Heart left ventricle (tissue), 16 donors: ENCODE measurements around the gene IFI16. TPM values are rescaled to one million over a fixed set of nuclear protein-coding genes. Genes with fewer than 3 reads are reported as not detected.

Experiments
- ATAC-seq, 4 donors: fragments of 200-7000 bp; cut with Tn5 transposase; one replicate each; pipeline ENCODE4 v1.9.1; 2020 to 2022; ENCODE audit warnings: moderate library complexity in 4 of 4, mild to moderate bottlenecking in 3 of 4, moderate number of reproducible peaks in 1 of 4
- DNase-seq, 5 donors: peaks; one replicate each; pipeline ENCODE4 v3.0.0-alpha.2; 2020
- H3K27ac ChIP-seq, 12 donors: fragments of 200-600 bp; sonication (generic) in 4 of 12; one replicate each; pipeline versions ENCODE4 v1.5.0 to v1.8.0; 2016 to 2022; ENCODE audit warnings: mild to moderate bottlenecking in 2 of 12
- H3K27me3 ChIP-seq, 9 donors: fragments of 200-600 bp; sonication (generic) in 2 of 9; one replicate each; pipeline versions ENCODE4 v1.5.1 to v1.8.0; 2016 to 2022; ENCODE audit warnings: mild to moderate bottlenecking in 3 of 9
- H3K36me3 ChIP-seq, 9 donors: fragments of 200-600 bp; sonication (generic) in 2 of 9; one replicate each; pipeline versions ENCODE4 v1.5.0 to v1.8.0; 2018 to 2022; ENCODE audit warnings: mild to moderate bottlenecking in 2 of 9
- H3K4me1 ChIP-seq, 12 donors: fragments of 200-600 bp; sonication (generic) in 4 of 12; one replicate each; pipeline versions ENCODE4 v1.5.0 to v1.8.0; 2016 to 2022; ENCODE audit warnings: mild to moderate bottlenecking in 3 of 12
- H3K4me3 ChIP-seq, 12 donors: fragments of 200-600 bp; sonication (generic) in 4 of 12; one replicate each; pipeline versions ENCODE4 v1.5.0 to v1.8.0; 2017 to 2022; ENCODE audit warnings: mild to moderate bottlenecking in 9 of 12, moderate library complexity in 4 of 12
- H3K9me3 ChIP-seq, 12 donors: fragments of 200-600 bp; sonication (generic) in 4 of 12; one replicate each; pipeline versions ENCODE4 v1.5.0 to v1.8.0; 2016 to 2022; ENCODE audit warnings: mild to moderate bottlenecking in 1 of 12
- CTCF ChIP-seq, 12 donors: fragments of 200-600 bp; sonication (generic) in 4 of 12; IDR thresholded peaks; one replicate each; pipeline versions ENCODE4 v1.5.0 to v1.8.0; 2018 to 2022; ENCODE audit warnings: antibody characterized with exemption in 12 of 12, mild to moderate bottlenecking in 5 of 12
- POLR2A ChIP-seq, 2 donors: fragments of 450-650 bp; IDR thresholded peaks; one replicate each; pipeline ENCODE4 v1.6.1; 2017; ENCODE audit warnings: antibody characterized with exemption in 2 of 2, mild to moderate bottlenecking in 2 of 2, moderate library complexity in 2 of 2
- WGBS, 4 donors: extraction: QIAGEN DNeasy Blood & Tissue Kit in 2 of 4; methylation state at CpG; one replicate each; pipeline versions ENCODE4 v1.1.5 to v1.1.7; 2013 to 2018; 5-methylcytosine and 5-hydroxymethylcytosine counted together
- intact Hi-C, 10 donors: fragments of 100-400 bp; cut with DNase I; formaldehyde crosslinking; loops; one replicate each; pipeline versions ENCODE4 v1.11.1 to v1.14.2; 2022
- polyA plus RNA-seq, 2 donors: library from polyadenylated mRNA; stranded (reverse); fragments of 200-250 nt; gene quantifications; one replicate each; pipeline ENCODE4 v1.2.3, GENCODE V29; 2013
- total RNA-seq, 9 donors: library from RNA; depleted of rRNA in 2 of 9; stranded (reverse); fragments of >200 nt in 2 of 9; fragmentation: NEBNext Ultra II Directional in 3 of 9; extraction: Animal tissue kit (Norgen Biotek cat#: 25700) in 3 of 9; gene quantifications; one replicate each; pipeline versions ENCODE4 v1.1.0 to v1.2.4, GENCODE V29; 2016 to 2023
- donor health status: ischemic (EF 13 %, LVEDD 7.1; RV severe dilation, severe dysfunction).
- donor health status: healthy with polysubstance abuse.
- donor health status: DM: no; HTN: yes; CAD: no.
- donor health status: DM: no; HTN: no; CAD: no.
- donor health status: ischemic (EF 25% LVEDD 6.9; RV normal size, moderate dysfunction).
- donor health status: ischemic (EF 25% LVEDD 5.7; RV mildly dilated, moderate dysfunction).
- donor health status: healthy.
- donor health status: DM: yes; HTN: yes; CAD: no.
- donor health status: ischemic (EF 35%, LVEDD 5.7; RV mildly dilated, moderate dysfunction).
- donor health status: nonischemic (EF 11% LVEDD 7.7; RV severe dilation, severe dysfunction).
- donor health status: DM: yes; HTN: yes; CAD: no.
- donor health status: PGD.
- donor health status: ischemic (EF 29% LVEDD 5.4; RV normal size, mild dysfunction).
- donor health status: nonischemic (EF 23%, LVEDD 6.1; RV moderate dilation, normal function).

The IFI16 gene
- total and polyA plus RNA-seq, 11 donors, result 19.1 to 125 (median 24.8) TPM

DNA sequence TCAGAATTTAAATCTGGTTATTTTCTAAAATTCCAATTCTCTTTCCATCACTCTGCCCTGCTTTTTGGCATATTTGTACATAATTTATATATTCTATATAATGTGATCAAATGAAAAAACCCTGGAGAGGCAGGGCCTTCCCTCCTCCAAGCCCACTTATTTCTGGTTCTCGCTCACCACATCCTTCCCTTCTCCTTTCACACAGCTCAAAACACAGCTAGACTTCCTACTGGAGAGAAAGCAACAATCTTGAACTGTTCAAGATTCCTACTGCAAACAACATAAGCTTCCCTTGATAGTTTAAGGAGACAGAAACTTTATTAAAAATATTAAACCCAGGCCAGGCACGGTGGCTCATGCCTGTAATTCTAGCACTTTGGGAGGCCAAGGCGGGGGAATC, 74.4 kb downstream of the IFI16 start:
- peaks cover 0 to 32% (median 0%) of the 10 kb centered on the region in 12 donors for H3K4me1 ChIP-seq
- H3K27ac ChIP-seq, result peak overlapping the region in 1 of 12 donors; percentile 82
- H3K4me3 ChIP-seq, result no peak overlapping the region
- WGBS, 4 donors, result 80 to 93% (median 83%) methylated on average over 3 of the region's 3 CpGs
- no peaks in the 10 kb centered on the region for H3K36me3 ChIP-seq
- H3K9me3 ChIP-seq, result no peaks in the 10 kb centered on the region
- DNase-seq, result no peak
- no peak for TF ChIP-seq CTCF (IDR thresholded peaks at IDR 0.05)
- TF ChIP-seq POLR2A (IDR thresholded peaks at IDR 0.05), result no peak
- H3K27me3 ChIP-seq, result peaks cover 0 to under 1% (median 0%) of the 10 kb centered on the region in 9 donors
- peak in 1 of 4 donors; percentile 48 for ATAC-seq
- intact Hi-C loops, result no loop called here

DNA sequence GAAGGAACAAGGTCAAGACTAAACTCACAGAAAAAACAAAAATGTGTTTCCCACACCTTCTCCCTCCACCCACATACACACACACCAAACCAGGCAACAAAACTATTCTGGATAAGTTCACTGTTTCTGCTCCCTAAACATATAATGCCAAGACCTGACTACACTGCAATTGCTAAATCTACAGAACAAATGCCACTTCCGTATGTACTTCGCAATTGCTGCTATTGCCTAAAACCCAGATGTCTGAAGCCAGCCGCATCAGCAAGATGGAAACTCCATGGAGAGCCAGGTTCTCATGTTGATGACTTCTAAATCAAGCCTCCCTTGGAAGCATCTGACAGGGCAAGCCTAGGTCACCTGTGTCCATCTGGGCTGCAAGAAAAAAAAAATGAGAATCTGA, 75.2 kb downstream of the IFI16 start:
- H3K27me3 ChIP-seq, result peaks cover 0 to 4% (median 0%) of the 10 kb centered on the region in 9 donors
- WGBS, 4 donors, result 86 to 89% (median 87%) methylated on average over 3 of the region's 3 CpGs
- ATAC-seq, result peak in 3 of 4 donors; percentile 18 to 70 (median 44)

DNA sequence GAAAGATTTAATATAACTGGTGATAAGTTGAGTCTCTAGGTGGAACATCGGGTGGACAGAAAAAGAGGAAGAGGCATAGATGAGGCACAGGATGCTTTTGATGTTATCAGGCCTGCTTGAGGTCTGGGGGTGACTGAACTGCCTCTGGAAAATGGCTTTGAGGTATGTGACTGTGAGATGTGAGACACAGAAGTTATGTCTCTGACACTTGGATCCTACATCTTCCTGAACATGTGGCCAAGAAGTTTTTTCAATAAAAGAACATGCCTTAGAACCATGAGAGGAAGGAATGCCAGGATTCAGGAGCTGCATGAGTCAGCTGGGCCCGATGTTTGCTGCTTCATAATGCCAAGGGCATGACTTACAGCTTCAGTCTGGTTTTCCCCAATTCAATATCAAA, 78.3 kb downstream of the IFI16 start:
- H3K27me3 ChIP-seq, result peaks cover 0 to 4% (median 0%) of the 10 kb centered on the region in 9 donors
- H3K9me3 ChIP-seq, result no peaks in the 10 kb centered on the region
- H3K36me3 ChIP-seq, result no peaks in the 10 kb centered on the region
- ATAC-seq (no peak), DNase-seq (no peak)
- H3K27ac ChIP-seq, result peak overlapping the region in 1 of 12 donors; percentile 30
- no peak for TF ChIP-seq POLR2A (IDR thresholded peaks at IDR 0.05)
- no peak for TF ChIP-seq CTCF (IDR thresholded peaks at IDR 0.05)
- H3K4me1 ChIP-seq, result peaks cover 0 to 51% (median 0%) of the 10 kb centered on the region in 12 donors
- H3K4me3 ChIP-seq, result no peak overlapping the region
- intact Hi-C loops, result no loop called here
- WGBS, 4 donors, result 50 to 70% (median 60%) methylated on average over 2 of the region's 2 CpGs

More for the DNA sequence above, 75.2 kb downstream of the IFI16 start:
- DNase-seq, result no peak
- H3K36me3 ChIP-seq, result no peaks in the 10 kb centered on the region
- no peaks in the 10 kb centered on the region for H3K9me3 ChIP-seq
- TF ChIP-seq CTCF (IDR thresholded peaks at IDR 0.05) (no peak), POLR2A (IDR thresholded peaks at IDR 0.05) (no peak)
- no peak overlapping the region for H3K4me3 ChIP-seq
- peak overlapping the region in 1 of 12 donors; percentile 68 for H3K27ac ChIP-seq
- peaks cover 0 to 32% (median 0%) of the 10 kb centered on the region in 12 donors for H3K4me1 ChIP-seq
- intact Hi-C loops, result no loop called here

- Histone ChIP-seq H3K27me3 (peaks cover 0 to 4% (median 0%) of the 10 kb centered on the region in 9 donors), H3K4me3 (no peak overlapping the region), H3K9me3 (no peaks in the 10 kb centered on the region), H3K36me3 (no peaks in the 10 kb centered on the region), H3K27ac (no peak overlapping the region), H3K4me1 (peaks cover 0 to 51% (median 0%) of the 10 kb centered on the region in 12 donors)
- no peak for ATAC-seq
- 72 to 78% (median 75%) methylated on average over 6 of the region's 6 CpGs for WGBS, 4 donors
- TF ChIP-seq POLR2A (IDR thresholded peaks at IDR 0.05) (no peak), CTCF (IDR thresholded peaks at IDR 0.05) (no peak)
- DNase-seq, result no peak
- intact Hi-C loops, result no loop called here
These were observed 79.0 kb downstream of the IFI16 start for GRCh38 chr1:159088546-159089183.
